H1 (cell line): ENCODE measurements around the gene TMC3. TPM values are rescaled to one million over a fixed set of nuclear protein-coding genes. Genes with fewer than 3 reads are reported as not detected.

ENCODE experiments used
- PHF8 ChIP-seq: fragments of 200-600 bp; sonication (generic); conservative IDR thresholded peaks from 2 replicates; pipeline ENCODE4 v1.7.1; 2012; ENCODE audit warnings: low read depth, mild to moderate bottlenecking, inconsistent platforms, low read length, moderate library complexity
- POLR2A ChIP-seq, 2 experiments: IDR thresholded peaks; 1 replicate in 1 of 2; 2 replicates in 1 of 2; pipeline ENCODE4 v1.6.1; 2011; ENCODE audit warnings: low read depth in 2 of 2, low read length in 2 of 2, mild to moderate bottlenecking in 2 of 2; ENCODE audit errors: control extremely low read depth in 1 of 2
- RXRA ChIP-seq: IDR thresholded peaks from 2 replicates; pipeline ENCODE4 v1.6.1; 2011; ENCODE audit warnings: low read depth, mild to moderate bottlenecking, low read length, moderate library complexity; ENCODE audit not compliant: insufficient read depth
- SRF ChIP-seq: IDR thresholded peaks from 2 replicates; pipeline ENCODE4 v1.6.1; 2011; ENCODE audit warnings: mild to moderate bottlenecking, low read depth, low read length, moderate library complexity
- SUZ12 ChIP-seq: fragments of 200-600 bp; sonication (generic); IDR thresholded peaks from 2 replicates; pipeline ENCODE4 v1.6.1; 2012; ENCODE audit warnings: mild to moderate bottlenecking, inconsistent platforms, low read length, moderate library complexity, mixed read lengths
- ZNF274 ChIP-seq: IDR thresholded peaks from 2 replicates; pipeline ENCODE4 v1.7.0; 2012; ENCODE audit warnings: low read length, borderline replicate concordance; ENCODE audit errors: extremely low read depth
- polyA plus RNA-seq, 7 experiments: library from polyadenylated mRNA; depleted of rRNA in 3 of 7; stranded (reverse) in 5 of 7; unstranded in 2 of 7; fragments of >200 nt in 5 of 7; fragments of 200-250 nt in 2 of 7; gene quantifications; 1 replicate in 5 of 7; 2 replicates in 1 of 7; 4 replicates in 1 of 7; pipeline versions ENCODE4 v1.2.1 to v1.2.3, GENCODE V29; 2011 to 2013; ENCODE audit warnings: missing spikeins in 2 of 7, mixed read lengths in 2 of 7
- total RNA-seq: library from RNA; stranded (reverse); fragmentation: NEBNext Ultra II Directional; extraction: Animal tissue kit (Norgen Biotek cat#: 25700); gene quantifications from 2 replicates; pipeline ENCODE4 v1.2.1, GENCODE V29; 2021
- TF ChIP-seq, protein P1 (sequence below): fragments of 300-600 bp; sonication (generic); IDR thresholded peaks from 2 replicates; pipeline ENCODE4 v1.7.1; 2012; ENCODE audit warnings: low read length, moderate library complexity, mild to moderate bottlenecking, inconsistent platforms; ENCODE audit not compliant: insufficient replicate concordance

The TMC3 gene
- total and polyA plus RNA-seq, 2 of the 8 experiments (the other 6 are each of a cell fraction or from before 2014, with no cell fraction given), result not detected

DNA sequence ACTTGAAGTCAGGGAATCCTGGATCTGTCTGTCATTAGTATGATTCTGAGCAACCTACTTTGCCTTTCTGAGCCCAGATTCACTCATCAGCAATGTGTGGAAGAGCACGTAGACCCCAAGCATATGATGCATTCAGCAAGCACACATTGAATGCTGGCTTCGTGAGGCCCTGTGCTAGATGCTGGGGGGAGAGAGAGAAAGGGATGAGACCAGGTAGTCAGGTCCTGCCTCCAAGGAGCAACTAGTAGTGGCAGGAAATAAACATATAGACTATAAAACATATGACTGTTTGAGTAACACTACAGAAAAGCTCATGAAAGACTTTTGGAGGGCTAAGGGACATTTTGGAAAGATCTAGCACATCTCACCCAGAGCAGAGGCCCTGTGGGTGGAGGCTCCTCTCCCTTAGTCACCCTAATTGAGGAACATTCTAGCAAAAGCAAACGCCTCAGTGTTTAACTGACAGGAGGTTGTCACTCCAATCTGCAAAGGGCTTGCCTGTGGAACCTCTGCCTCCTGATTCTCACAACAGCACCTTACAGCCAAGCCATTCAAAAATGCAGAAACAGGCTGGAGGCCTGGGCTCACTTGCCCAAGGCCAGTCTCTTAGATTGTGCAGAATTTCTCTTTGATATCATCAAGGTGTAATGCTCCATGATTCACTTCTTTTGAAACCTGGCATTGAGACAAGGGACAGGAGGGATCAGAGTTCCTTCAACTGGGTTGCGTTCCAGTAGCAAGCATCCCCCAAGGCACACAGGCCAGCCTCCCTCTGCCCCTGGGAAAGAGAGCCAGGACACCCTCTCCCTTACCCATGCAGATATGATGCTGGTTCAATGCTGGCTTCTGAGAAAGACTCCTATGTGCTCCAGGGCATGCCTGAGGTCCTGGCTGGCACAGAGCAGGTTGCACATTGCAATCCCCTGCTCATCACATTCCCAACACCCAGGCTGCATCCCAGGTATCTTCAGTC is 76.1 kb downstream of the TMC3 start (continued):
- TF ChIP-seq, protein P1, sequence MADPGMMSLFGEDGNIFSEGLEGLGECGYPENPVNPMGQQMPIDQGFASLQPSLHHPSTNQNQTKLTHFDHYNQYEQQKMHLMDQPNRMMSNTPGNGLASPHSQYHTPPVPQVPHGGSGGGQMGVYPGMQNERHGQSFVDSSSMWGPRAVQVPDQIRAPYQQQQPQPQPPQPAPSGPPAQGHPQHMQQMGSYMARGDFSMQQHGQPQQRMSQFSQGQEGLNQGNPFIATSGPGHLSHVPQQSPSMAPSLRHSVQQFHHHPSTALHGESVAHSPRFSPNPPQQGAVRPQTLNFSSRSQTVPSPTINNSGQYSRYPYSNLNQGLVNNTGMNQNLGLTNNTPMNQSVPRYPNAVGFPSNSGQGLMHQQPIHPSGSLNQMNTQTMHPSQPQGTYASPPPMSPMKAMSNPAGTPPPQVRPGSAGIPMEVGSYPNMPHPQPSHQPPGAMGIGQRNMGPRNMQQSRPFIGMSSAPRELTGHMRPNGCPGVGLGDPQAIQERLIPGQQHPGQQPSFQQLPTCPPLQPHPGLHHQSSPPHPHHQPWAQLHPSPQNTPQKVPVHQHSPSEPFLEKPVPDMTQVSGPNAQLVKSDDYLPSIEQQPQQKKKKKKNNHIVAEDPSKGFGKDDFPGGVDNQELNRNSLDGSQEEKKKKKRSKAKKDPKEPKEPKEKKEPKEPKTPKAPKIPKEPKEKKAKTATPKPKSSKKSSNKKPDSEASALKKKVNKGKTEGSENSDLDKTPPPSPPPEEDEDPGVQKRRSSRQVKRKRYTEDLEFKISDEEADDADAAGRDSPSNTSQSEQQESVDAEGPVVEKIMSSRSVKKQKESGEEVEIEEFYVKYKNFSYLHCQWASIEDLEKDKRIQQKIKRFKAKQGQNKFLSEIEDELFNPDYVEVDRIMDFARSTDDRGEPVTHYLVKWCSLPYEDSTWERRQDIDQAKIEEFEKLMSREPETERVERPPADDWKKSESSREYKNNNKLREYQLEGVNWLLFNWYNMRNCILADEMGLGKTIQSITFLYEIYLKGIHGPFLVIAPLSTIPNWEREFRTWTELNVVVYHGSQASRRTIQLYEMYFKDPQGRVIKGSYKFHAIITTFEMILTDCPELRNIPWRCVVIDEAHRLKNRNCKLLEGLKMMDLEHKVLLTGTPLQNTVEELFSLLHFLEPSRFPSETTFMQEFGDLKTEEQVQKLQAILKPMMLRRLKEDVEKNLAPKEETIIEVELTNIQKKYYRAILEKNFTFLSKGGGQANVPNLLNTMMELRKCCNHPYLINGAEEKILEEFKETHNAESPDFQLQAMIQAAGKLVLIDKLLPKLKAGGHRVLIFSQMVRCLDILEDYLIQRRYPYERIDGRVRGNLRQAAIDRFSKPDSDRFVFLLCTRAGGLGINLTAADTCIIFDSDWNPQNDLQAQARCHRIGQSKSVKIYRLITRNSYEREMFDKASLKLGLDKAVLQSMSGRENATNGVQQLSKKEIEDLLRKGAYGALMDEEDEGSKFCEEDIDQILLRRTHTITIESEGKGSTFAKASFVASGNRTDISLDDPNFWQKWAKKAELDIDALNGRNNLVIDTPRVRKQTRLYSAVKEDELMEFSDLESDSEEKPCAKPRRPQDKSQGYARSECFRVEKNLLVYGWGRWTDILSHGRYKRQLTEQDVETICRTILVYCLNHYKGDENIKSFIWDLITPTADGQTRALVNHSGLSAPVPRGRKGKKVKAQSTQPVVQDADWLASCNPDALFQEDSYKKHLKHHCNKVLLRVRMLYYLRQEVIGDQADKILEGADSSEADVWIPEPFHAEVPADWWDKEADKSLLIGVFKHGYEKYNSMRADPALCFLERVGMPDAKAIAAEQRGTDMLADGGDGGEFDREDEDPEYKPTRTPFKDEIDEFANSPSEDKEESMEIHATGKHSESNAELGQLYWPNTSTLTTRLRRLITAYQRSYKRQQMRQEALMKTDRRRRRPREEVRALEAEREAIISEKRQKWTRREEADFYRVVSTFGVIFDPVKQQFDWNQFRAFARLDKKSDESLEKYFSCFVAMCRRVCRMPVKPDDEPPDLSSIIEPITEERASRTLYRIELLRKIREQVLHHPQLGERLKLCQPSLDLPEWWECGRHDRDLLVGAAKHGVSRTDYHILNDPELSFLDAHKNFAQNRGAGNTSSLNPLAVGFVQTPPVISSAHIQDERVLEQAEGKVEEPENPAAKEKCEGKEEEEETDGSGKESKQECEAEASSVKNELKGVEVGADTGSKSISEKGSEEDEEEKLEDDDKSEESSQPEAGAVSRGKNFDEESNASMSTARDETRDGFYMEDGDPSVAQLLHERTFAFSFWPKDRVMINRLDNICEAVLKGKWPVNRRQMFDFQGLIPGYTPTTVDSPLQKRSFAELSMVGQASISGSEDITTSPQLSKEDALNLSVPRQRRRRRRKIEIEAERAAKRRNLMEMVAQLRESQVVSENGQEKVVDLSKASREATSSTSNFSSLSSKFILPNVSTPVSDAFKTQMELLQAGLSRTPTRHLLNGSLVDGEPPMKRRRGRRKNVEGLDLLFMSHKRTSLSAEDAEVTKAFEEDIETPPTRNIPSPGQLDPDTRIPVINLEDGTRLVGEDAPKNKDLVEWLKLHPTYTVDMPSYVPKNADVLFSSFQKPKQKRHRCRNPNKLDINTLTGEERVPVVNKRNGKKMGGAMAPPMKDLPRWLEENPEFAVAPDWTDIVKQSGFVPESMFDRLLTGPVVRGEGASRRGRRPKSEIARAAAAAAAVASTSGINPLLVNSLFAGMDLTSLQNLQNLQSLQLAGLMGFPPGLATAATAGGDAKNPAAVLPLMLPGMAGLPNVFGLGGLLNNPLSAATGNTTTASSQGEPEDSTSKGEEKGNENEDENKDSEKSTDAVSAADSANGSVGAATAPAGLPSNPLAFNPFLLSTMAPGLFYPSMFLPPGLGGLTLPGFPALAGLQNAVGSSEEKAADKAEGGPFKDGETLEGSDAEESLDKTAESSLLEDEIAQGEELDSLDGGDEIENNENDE, result no peak
- TF ChIP-seq RXRA, result no peak
- TF ChIP-seq ZNF274, result no peak
- TF ChIP-seq PHF8, result no peak
- no peak for TF ChIP-seq SUZ12
- TF ChIP-seq POLR2A (IDR thresholded peaks at IDR 0.05; ENCODE audit: control extremely low read depth in 1 of 2, low read depth in 2 of 2, low read length in 2 of 2), result no peak
- TF ChIP-seq SRF, result no peak
